Activated CD8-positive, alpha-beta memory T cell treated with anti-CD3 and anti-CD28 coated beads for 1 hour (primary cell): Measurements from ENCODE around the gene ANK2.
"Not testable (repeated sequence)": the region's sequence is repeated elsewhere in the genome, so short reads cannot be mapped to it uniquely, and the experiment has no call there.

Source experiments
- DNase-seq, 2 donors: peaks; one replicate each; pipeline ENCODE4 v3.0.0-alpha.2; 2020; ENCODE audit warnings: low read depth in 1 of 2; ENCODE audit errors: extremely low read depth in 1 of 2

ANK2 gene

GRCh38 chr4:113183032-113183605 is 133.7 kb downstream of the ANK2 start:
- no peak for DNase-seq

- DNase-seq, result not testable (repeated sequence)
Observed at GRCh38 chr4:113186220-113186619, 136.8 kb downstream of the ANK2 start.

- no peak for DNase-seq
Observed at GRCh38 chr4:113186913-113187312, 137.5 kb downstream of the ANK2 start.

- no peak for DNase-seq
Observed at GRCh38 chr4:113187358-113187757, 137.9 kb downstream of the ANK2 start.

GRCh38 chr4:113189546-113189945 is 140.1 kb downstream of the ANK2 start:
- no peak for DNase-seq

GRCh38 chr4:113209153-113209552 is 159.7 kb downstream of the ANK2 start:
- no peak for DNase-seq

GRCh38 chr4:113209652-113210320 is 160.3 kb downstream of the ANK2 start:
- no peak for DNase-seq

GRCh38 chr4:113212613-113213012 is 163.2 kb downstream of the ANK2 start:
- no peak for DNase-seq

- DNase-seq, result no peak
Observed at GRCh38 chr4:113221990-113222389, 172.5 kb downstream of the ANK2 start.

- DNase-seq, result no peak
Observed at GRCh38 chr4:113222471-113222870, 173.0 kb downstream of the ANK2 start.

GRCh38 chr4:113223001-113223400 is 173.5 kb downstream of the ANK2 start:
- DNase-seq, result no peak

- no peak for DNase-seq
Observed at GRCh38 chr4:113232194-113232593, 182.7 kb downstream of the ANK2 start.

- DNase-seq, result no peak
Observed at GRCh38 chr4:113236916-113237315, 187.5 kb downstream of the ANK2 start.

- DNase-seq, result no peak
Observed at GRCh38 chr4:113243312-113243711, 193.9 kb downstream of the ANK2 start.

GRCh38 chr4:113244747-113245146 is 195.3 kb downstream of the ANK2 start:
- not testable (repeated sequence) for DNase-seq

GRCh38 chr4:113248320-113248719 is 198.9 kb downstream of the ANK2 start:
- no peak for DNase-seq

GRCh38 chr4:113255628-113256027 is 206.2 kb downstream of the ANK2 start:
- DNase-seq, result no peak

GRCh38 chr4:113256946-113257345 is 207.5 kb downstream of the ANK2 start:
- DNase-seq, result no peak

GRCh38 chr4:113260688-113261087 is 211.2 kb downstream of the ANK2 start:
- no peak for DNase-seq

- DNase-seq, result no peak
Observed at GRCh38 chr4:113263274-113263673, 213.8 kb downstream of the ANK2 start.

- DNase-seq, result no peak
Observed at GRCh38 chr4:113270520-113271319, 221.3 kb downstream of the ANK2 start.

GRCh38 chr4:113272523-113272922 is 223.1 kb downstream of the ANK2 start:
- DNase-seq, result no peak
